ENCODE results near the gene LGALS14. TPM values are rescaled to one million over a fixed set of nuclear protein-coding genes. Genes with fewer than 3 reads are reported as not detected.
"Not testable (repeated sequence)": the region's sequence is repeated elsewhere in the genome, so short reads cannot be mapped to it uniquely, and the experiment has no call there.

Gene LGALS14
- not detected in 2 replicates for total RNA-seq (2014; rRNA removed; shearing (Covaris generic))
- polyA plus RNA-seq (2015; cell fraction: cytosol; rRNA removed): not detected in 2 replicates
- polyA plus RNA-seq (2015; cell fraction: nucleus; rRNA removed): not detected in 2 replicates

- DNase-seq (ENCODE audit: low read depth): no peak
Observed at GRCh38 chr19:39704181-39705044, at the start of gene LGALS14. Gene LGALS14 (plus strand): TSS chr19:39704481. CDS start chr19:39704529, 48 bp downstream.

GRCh38 chr19:39655613-39656012, 48.7 kb upstream of the LGALS14 start, which contains the start of gene LGALS16:
Gene LGALS16 (plus strand): TSS chr19:39655913. CDS start chr19:39655962, 49 bp downstream.
- no peak for DNase-seq (ENCODE audit: low read depth)

GRCh38 chr19:39659791-39660190, 44.5 kb upstream of the LGALS14 start:
- no peak for DNase-seq (ENCODE audit: low read depth)

GRCh38 chr19:39660661-39661060, 43.6 kb upstream of the LGALS14 start:
- no peak for DNase-seq (ENCODE audit: low read depth)

GRCh38 chr19:39661565-39661964, 42.7 kb upstream of the LGALS14 start:
- DNase-seq (ENCODE audit: low read depth): no peak

GRCh38 chr19:39669860-39670259, 34.4 kb upstream of the LGALS14 start:
- not testable (repeated sequence) for DNase-seq (ENCODE audit: low read depth)

GRCh38 chr19:39670998-39671397, 33.3 kb upstream of the LGALS14 start:
- DNase-seq (ENCODE audit: low read depth): no peak

- peak; percentile 36 for DNase-seq (ENCODE audit: low read depth)
Observed at GRCh38 chr19:39671739-39672363, 32.4 kb upstream of the LGALS14 start.

GRCh38 chr19:39672473-39672872, 31.8 kb upstream of the LGALS14 start:
- no peak for DNase-seq (ENCODE audit: low read depth)

GRCh38 chr19:39673862-39674261, 30.4 kb upstream of the LGALS14 start:
- DNase-seq (ENCODE audit: low read depth): not testable (repeated sequence)

- DNase-seq (ENCODE audit: low read depth): peak; percentile 19
Observed at GRCh38 chr19:39676004-39676403, 28.3 kb upstream of the LGALS14 start.

GRCh38 chr19:39677961-39678889, 26.1 kb upstream of the LGALS14 start:
- DNase-seq (ENCODE audit: low read depth): peak; percentile 59

GRCh38 chr19:39679056-39679790, 25.1 kb upstream of the LGALS14 start:
- no peak for DNase-seq (ENCODE audit: low read depth)

- no peak for DNase-seq (ENCODE audit: low read depth)
Observed at GRCh38 chr19:39679791-39680168, 24.5 kb upstream of the LGALS14 start.

GRCh38 chr19:39680593-39680992, 23.7 kb upstream of the LGALS14 start:
- DNase-seq (ENCODE audit: low read depth): no peak

- DNase-seq (ENCODE audit: low read depth): no peak
Observed at GRCh38 chr19:39681416-39681815, 22.9 kb upstream of the LGALS14 start.

GRCh38 chr19:39684267-39684666, 20.0 kb upstream of the LGALS14 start:
- no peak for DNase-seq (ENCODE audit: low read depth)

- no peak for DNase-seq (ENCODE audit: low read depth)
Observed at GRCh38 chr19:39686739-39687138, 17.5 kb upstream of the LGALS14 start.

GRCh38 chr19:39688637-39689036, 15.6 kb upstream of the LGALS14 start:
- DNase-seq (ENCODE audit: low read depth): not testable (repeated sequence)

- peak; percentile 14 for DNase-seq (ENCODE audit: low read depth)
Observed at GRCh38 chr19:39692166-39692565, 12.1 kb upstream of the LGALS14 start.
